GM18867 (cell line): Measurements from ENCODE around the gene GAB3.
"Not testable (repeated sequence)": the region's sequence is repeated elsewhere in the genome, so short reads cannot be mapped to it uniquely, and the experiment has no call there.

Experiments used
- ATAC-seq: cut with Tn5 transposase; IDR thresholded peaks from one replicate; pipeline ENCODE4 v1.9.1; 2021; ENCODE audit warnings: mild to moderate bottlenecking, moderate library complexity; ENCODE audit not compliant: unreplicated experiment

GAB3 gene

DNA sequence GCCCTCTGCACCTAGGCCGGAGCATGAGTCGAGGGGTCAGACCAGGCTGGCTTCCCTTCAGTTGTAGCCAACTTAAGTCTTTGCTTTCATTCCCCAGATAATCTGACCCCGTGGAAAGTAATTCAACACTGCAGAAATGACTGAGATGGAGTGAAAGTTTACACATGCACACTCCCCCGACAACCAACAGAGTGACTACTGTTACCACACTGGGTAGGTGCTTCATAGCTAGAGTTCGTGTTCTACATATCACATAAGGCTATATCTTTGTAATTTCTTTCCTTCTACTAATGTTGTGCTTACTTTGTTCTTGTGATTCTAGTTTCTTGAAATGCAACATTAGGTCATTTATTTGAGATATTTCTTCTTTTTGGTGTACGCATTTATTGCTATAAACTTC lies 90.3 kb downstream of the GAB3 start:
- no peak for ATAC-seq

DNA sequence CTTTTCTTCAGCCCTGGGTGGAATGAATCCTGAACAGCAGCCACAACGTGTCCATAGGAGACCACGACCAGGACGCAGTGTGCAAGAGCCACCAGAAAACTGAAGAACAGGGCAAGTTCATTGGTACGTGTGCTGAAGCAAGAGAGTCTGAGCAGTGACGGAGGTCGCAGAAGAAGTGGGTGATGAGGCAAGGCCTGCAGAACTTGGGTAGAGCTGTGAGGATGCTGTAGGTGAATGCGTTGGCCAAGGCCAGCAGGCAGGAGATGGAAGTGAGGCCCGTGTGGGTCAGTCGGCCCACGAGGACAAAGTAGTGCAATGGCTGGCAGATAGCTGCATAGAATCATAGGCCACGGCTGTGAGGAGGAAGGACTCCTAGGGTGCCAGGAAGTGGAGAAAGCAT lies 91.9 kb downstream of the GAB3 start:
- no peak for ATAC-seq

DNA sequence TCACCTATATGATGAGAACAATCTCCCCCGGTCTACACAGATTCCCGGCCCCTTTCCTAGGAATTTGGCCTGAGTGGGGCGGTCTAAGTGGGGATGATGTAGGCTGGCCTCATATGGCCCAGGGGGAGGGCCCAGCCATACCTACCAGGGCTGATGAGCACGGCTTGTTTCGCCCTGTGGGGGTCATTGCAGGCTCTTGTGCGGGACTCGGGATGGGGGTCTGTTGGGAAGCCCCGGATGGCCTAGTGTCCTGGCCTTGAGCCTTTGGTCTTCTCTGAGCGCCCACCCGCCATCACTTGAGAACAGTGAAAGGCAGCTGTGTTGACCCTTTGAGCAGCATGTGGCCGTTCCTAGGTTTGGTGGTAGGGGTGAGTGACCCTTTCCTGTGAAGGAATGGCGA lies 92.7 kb downstream of the GAB3 start:
- no peak for ATAC-seq

DNA sequence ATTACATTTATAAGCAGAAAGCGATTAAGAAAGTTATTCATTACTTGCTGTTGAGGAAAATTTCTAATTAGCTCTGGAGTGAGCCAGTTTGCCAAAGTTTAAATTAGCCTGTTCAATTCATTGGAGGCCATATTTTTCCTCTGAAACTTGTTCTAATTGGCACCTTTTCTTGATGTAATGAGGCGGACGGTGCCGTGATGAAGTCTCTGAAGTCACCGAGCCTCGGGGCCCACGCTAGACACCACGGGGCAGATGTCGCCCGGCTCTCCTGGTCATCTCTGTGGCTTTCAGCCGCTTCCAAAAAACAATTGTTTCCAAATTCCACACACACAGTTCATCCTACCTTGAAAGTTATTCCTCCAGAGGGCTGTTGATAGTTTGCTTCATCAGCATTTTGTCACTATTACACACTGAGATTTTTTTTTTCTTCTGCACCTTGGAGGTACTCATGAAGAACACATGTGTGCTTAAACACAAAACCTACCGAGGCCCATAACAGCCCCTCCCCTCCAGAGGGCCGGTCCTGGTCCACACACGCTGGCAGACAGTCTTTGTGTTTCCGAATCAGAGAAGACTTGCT lies 93.6 kb downstream of the GAB3 start:
- no peak for ATAC-seq

DNA sequence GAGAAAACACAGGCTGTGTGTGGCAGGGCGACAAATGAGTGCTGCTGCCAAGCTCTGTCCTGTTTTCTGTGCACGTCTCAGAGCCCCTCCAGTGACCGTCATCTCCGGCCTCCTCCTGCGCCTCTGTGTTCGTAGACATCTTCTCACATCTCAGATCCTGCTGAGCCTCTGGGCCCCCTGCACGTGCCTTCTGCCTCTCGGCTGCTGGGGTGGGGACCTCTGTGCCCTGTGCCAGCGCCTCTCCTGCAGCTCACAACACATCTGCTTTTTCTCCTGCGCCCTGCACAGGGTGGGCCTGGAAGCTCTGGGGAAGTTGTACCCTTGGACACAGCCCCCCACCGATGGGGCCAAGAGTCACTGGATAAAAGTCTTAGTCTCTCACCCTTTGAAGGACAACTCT lies 95.1 kb downstream of the GAB3 start:
- no peak for ATAC-seq

DNA sequence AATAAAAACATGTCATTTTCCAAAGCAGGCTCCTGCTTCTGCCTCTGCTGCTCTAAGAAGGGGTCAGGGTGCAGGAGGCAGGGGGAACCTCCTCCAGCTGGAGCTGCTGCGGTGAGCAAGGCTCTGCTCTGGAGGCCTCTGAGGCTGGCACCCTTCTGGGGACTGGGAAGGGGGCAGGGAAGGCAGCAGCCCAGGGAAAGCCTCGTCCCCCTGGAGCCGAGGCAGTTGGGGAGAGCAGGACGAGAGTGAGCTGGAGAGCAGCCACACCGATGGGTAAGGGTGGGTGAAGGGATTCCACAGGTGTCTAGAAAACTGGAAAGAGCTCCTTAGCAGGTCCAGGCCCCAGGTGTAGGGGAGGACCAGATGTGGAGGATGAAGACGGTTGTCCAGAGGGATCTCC lies 95.5 kb downstream of the GAB3 start:
- ATAC-seq: no peak

DNA sequence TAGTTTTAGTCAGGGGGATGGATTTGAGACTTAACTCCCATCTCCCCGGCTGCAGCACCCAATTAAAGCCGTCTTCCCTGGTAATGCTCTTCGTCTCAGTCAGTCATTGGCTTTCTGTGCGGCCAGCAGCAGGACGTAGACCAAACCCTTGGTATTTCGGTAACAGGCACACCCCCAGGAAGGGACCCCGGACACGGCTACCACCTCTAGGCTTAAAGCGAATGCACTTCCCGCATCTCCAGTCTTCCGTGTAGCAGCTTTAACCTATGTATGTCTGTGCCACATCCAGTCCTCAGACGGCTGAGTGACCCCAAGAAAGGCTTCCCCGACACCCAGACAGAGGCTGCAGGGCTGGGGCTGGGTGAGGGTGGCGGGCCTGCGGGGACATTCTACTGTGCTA lies 96.0 kb downstream of the GAB3 start:
- ATAC-seq: no peak

DNA sequence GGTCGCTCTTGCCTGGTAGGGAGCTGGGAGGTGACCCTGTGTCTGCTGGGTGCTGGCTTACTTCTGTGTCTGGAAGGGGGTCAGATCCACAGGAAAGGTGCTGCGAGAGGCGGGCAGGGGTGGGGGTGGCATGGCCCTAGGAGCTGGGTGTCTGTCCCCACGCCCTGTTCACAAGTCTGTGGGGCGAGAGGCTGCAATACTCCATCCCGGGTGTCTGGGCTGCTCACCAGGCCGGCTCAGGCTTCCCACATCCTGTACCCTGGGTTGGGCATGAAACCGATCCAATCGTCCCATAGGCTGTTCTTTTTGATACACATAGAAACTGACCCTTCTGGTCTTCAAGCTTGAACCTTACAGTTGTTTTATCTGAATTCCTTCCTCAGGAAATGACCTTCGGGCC lies 96.5 kb downstream of the GAB3 start:
- ATAC-seq: no peak

DNA sequence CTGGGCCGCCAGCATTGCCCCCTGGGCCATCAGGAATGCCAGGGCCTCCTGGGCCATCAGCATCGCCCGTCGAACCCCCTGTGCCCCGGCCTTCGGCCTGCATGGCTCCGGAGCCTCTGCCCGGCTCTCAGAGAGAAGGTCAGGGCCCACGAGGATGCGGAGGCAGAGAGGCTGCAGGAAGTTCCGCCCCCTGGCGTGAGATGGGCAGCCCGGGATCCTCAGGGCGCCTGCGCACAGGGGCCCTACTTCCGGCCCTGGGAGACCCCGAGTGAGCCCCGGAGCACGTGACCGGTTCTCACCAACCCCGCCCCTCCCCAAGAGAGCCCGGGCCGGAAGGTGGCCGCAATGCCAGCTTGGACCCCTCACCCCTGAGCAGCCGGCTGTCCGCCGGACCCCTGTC lies 97.5 kb downstream of the GAB3 start, which contains the start of gene CTAG2:
Gene CTAG2 (minus strand): TSS at position 167 of the 400 bp plus-strand sequence. CDS start 64 bp downstream, at position 103.
- ATAC-seq: not testable (repeated sequence)

DNA sequence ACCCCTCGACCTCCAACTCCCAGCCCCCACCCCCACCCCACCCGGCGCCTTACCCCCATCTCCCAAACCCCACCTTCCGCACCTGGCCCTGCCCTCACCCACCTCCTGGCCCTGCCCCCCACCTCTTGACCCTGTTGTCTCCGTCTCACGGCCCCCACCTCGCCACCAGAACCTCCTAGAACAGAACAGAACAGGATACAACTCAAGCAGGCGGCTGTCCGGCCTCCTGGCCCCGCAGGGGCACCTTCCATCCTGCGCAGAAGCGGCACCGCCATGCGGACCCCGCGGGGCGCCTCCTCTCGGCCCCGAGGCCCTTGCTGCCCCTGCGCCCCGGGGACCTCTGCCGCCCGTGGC lies 97.9 kb downstream of the GAB3 start:
- no peak for ATAC-seq

DNA sequence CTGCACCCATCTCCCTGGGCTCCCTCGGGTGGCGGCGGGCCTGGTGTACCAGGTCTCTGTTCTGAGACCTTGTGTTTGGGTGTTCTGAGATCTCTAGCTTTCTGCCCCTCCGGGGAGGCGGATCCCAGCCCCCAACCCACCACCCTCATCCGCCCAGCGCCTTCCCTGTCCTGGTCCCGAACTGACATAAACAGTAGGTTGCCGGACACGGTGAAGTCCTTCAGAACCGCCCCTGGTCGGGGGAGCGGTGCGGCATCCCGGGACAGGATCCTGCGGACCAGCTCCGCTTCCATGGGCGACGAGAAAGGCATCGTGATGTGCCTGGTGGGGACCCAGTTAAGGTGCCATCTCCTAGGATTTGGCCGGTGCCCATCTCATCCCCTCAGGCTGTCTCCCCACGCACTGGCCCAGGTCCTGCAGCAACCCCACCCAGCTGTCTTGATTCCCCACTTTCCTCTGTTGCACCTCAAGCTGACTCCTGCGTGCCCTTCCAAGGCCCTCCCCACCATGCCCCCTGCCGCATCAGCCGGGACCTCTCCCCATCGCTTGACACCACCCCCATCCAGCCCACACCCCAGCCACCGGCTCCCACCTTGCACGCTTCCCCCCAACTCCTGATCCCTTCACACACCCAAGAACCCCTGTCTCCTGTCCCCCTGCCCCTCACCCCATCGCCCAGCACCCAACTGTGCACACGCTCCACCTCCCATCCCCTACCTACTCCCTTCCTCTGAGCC lies 98.4 kb downstream of the GAB3 start:
- ATAC-seq: no peak

DNA sequence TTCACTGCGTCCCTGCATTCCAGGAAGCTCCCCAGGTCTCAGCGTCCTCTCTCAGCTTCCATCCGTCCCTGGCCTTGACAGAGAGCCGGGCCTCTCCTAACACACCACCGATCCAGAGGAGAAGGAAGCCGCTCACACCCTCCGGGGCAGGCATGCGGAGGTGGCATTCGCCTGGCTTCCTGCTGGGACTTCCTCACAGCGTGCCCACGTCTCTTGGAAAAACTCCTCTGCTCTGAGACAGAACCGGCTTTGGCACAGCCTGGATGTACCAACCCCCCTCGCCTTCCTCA lies 100.7 kb downstream of the GAB3 start:
- no peak for ATAC-seq

DNA sequence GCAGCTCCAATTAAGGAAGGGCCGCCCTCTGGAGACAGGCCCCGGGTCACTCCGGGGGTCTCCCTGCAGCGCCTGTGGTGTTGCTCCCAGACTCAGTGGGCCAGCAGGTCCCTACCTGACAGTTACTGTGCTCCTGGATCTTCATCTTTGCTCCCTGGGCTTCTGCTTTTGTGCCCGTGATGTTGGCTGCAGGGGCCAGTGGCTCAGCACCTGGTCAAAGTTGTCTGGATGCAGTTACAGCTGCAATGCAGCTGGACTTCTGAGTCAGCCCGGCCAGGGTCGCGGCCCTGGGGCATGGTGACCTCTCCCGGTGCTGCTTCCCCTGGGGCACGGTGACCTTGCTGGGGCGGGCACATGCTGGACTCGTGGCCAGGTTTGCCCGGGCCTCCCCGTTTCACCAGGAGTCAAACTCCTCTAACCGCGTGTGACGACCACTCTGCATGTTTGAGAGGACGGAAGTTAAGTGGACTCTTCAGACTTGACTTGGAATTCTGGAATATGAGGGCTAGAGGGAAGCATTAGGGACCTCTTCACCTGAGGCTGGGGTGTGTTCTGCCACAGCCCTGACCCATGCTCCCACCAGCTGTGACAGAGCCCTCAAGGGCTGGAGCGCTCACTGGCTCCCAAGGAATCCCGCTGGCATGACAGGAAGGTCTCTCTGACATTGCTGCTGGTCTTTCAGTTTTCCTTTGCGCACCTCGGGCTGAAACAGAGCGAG lies 101.2 kb downstream of the GAB3 start:
- no peak for ATAC-seq

DNA sequence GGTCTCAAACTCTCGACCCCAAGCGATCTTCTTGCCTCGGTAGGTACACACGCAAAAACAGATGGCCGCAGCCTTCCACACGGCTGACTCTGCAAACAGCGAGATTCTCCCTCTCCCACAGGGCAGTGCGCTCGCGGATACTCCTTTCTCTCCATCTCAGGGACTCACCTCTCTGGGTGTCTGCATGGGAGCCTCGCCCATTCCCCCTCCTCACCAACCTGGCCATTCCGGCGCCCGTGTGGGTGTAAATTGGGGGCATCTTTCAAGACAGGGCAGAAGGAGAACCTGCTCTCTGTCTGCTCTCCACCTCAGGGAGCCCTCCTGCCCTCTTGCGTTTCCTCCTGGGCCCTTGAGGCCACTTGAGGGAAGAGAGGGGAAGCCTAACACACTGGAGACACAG lies 101.9 kb downstream of the GAB3 start:
- ATAC-seq: no peak

DNA sequence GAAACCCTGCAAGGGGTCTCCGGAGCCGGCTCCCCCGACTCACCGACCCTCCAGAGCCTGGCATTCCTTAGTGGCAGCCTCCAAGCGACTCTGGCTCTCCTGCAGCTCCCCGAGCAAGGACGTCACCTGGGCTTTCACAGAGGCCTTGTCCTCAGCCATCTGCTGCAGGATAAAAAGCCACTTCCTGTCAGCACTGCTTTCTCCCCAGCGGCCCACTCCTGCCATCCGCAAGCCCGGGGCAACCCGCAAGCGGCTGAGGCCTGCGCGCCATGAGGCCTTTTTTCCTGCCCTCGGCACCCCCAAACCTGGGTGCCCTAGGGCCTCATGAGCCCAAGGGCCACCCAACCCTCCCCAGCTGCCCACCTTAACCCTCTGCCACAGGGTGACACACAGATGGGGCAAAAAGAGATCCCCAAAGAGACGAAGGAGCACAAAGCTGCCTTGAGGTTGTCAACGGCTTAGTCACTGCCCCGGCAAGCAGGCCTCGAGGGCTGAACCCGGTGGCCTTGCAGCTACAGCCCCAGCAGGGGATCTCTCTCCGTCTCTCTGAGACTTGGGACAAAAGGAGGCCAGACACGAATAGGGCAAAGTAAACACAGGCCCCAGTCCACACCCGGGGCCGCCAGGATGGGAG lies 105.0 kb downstream of the GAB3 start:
- ATAC-seq: not testable (repeated sequence)

DNA sequence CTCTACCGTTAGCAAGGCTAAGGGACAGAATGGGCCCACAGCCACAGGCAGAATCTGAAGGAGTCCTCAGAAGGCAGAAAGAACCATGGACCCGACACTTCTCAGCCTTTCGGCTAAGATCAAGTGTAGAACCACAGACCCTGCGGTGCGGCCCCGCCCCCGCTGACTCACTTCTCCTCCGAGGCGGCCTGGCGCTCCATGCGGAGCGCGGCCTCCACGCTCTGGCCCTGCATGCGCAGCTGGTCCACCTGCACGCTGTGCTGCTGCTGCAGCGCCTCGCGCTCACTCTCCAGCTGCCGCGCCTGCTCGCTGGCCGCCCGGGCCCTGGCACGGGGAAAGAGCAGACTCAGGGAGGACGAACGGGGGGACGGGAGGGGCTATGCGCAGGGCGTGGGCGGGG lies 107.2 kb downstream of the GAB3 start:
- not testable (repeated sequence) for ATAC-seq

DNA sequence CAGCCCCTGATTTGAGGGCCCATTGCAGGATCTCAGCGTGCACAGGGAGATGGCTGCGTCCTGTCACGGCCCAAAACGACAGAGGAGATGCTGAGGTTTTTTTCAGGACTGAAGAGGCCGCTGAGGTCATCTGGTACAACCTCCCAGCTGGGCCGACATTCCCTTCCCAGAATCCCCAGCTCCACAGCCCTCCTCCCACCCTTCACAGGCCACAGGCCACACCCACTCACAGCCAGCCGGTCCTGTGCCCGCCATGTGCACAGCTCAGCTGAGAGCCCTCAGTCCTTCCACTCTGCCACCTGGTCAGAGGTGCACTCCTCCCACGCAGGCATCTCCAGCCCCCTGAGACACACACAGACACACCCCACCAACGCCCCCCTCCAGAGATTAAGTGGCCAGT lies 109.1 kb downstream of the GAB3 start:
- ATAC-seq: not testable (repeated sequence)

DNA sequence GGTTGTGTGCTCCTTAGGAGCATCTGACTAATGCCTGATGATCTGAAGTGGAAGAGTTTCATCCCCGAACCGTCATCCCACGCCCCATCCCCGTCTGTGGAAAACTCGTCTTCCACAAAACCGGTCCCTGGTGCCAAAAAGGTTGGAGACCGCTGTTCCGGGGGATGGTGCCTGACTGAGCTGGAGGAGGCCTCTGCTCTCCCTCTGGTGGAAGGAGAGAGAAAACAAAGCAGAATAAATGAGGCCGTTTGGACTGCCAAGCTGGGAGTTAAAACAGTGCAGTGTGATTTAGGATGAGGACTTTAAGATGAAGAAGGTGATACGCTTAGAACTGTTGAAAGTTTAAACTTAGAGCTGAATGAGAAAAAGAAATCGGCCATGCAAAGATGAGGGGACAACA lies 117.2 kb downstream of the GAB3 start:
- not testable (repeated sequence) for ATAC-seq

DNA sequence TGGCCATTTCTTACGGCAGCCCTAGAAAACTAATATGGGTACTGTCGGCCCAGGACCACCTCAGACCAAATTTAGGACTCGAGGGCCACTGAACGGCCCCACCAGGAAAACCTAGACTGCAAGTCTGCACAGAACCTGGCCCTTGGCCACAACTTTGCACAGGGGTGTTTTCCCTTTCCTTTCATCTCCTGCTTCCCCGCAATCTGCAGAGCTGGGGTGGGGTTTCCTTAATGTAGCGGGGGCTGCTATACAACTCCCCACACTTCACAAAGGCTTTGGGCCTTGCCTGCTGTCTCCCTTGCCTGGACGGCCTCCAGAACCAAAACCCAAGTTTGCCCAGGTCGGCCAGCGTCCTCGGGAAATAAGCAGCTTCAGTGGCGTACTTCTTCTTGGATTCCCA lies 119.9 kb downstream of the GAB3 start:
- ATAC-seq: not testable (repeated sequence)

DNA sequence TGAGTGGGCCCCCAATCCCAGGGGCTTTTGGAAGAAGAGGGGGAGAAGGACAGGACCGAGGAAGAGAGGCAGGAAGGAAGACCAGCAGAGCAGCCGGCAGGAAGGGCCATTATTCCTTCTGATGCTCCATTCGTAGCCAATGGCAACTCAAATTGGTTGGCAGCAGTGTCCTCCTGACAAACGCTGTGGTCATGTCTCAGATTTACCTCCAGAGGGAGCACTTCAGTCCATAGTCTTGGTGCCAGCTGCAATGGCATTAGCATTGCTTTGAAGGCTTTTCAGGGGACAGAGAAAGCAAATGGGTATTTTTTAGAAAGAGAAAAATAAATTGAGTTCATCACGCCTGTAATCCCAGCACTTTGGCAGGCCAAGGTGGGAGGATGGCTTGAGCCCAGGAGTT lies 121.9 kb downstream of the GAB3 start:
- peak; percentile 57 for ATAC-seq
